ENCODE data around the gene KRT14.

DNA sequence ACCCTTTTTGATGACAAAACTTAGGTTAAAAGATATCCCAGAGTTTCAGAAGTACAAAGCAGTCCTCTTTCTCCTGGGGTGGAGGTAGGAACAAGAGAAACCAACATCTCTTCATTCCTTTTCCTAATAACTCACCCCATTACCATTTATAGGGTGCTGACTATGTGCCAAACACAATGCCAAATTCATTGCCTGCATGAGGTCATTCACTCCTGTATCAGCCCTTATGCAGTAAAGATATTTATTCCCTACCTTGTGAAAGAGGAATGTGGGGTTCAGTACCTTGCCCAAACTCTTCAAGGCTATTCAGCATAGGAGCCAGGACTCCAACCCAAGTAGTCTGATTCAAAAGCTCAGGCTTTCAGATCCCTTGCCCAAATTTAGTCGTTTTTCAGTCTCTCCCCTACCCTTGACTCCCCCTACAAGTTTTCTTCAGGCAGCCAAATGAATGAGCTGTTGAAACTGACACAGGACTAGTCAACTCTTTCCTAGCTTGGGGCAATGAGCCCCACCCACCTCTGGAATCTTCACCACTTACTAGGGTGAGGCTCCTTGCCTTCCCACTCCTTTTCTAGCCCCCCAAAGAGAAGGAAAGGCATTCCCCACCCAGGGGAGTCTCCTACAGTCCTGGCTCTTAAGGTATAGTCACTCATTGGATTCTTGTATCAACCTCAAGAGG is 5.9 kb downstream of the KRT14 start:
- TF ChIP-seq POLR2AphosphoS5 (IDR thresholded peaks at IDR 0.05) (no peak), POLR2A (IDR thresholded peaks at IDR 0.05; ENCODE audit: low read depth) (no peak), EP300 (IDR thresholded peaks at IDR 0.05) (no peak)
- TF ChIP-seq, protein P1, sequence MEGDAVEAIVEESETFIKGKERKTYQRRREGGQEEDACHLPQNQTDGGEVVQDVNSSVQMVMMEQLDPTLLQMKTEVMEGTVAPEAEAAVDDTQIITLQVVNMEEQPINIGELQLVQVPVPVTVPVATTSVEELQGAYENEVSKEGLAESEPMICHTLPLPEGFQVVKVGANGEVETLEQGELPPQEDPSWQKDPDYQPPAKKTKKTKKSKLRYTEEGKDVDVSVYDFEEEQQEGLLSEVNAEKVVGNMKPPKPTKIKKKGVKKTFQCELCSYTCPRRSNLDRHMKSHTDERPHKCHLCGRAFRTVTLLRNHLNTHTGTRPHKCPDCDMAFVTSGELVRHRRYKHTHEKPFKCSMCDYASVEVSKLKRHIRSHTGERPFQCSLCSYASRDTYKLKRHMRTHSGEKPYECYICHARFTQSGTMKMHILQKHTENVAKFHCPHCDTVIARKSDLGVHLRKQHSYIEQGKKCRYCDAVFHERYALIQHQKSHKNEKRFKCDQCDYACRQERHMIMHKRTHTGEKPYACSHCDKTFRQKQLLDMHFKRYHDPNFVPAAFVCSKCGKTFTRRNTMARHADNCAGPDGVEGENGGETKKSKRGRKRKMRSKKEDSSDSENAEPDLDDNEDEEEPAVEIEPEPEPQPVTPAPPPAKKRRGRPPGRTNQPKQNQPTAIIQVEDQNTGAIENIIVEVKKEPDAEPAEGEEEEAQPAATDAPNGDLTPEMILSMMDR (IDR thresholded peaks at IDR 0.05): no peak
